ENCODE data around the gene IFT81. TPM values are rescaled to one million over a fixed set of nuclear protein-coding genes. Genes with fewer than 3 reads are reported as not detected.

The IFT81 gene
- total RNA-seq, 1 experiment from 2014 or later: 9.0 TPM

DNA sequence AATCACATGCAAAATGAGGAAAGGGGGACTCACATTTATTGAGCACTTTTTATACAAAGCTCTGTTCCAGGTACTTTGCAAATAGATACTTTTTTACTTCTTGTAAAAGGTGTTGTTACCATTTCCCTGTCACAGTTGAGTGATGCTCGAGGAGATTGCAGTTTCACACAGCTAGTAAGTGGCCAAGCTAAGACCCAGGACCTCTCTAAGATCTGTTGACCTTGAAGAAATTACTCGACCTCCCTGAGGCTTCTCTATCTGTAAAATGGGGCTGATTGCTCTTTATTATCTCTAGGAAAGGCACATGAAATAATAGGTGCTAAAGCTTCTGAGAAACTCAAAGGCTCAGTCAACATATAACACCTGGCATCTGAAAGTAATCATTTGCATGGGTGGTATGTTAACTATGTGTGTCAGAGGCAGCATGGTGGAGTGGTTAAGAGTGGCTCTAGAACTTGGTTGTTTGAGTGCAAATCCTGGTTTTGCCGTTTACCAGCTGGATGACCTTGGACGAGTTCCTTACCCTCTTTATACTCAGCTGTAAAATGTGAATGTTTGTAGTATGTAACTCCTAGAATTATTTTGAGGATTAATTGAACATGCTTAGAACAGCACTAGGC lies 41.5 kb downstream of the IFT81 start:
- Histone ChIP-seq H3K36me3 (ENCODE audit: control insufficient read depth in 1 of 2, insufficient read depth in 2 of 2, low read length in 2 of 2) (no peaks in the 10 kb centered on the region), H3K27me3 (ENCODE audit: insufficient read depth, low read length) (no peaks in the 10 kb centered on the region), H3K9me3 (ENCODE audit: control insufficient read depth in 1 of 2, insufficient read depth in 1 of 2, low read depth in 1 of 2, low read length in 2 of 2) (no peaks in the 10 kb centered on the region), H2AFZ (ENCODE audit: low read depth, low read length, poor library complexity, severe bottlenecking) (no peak overlapping the region), H3K9me2 (ENCODE audit: insufficient read depth) (no peaks in the 10 kb centered on the region), H4K20me1 (ENCODE audit: insufficient read depth) (no peaks in the 10 kb centered on the region), H3K9ac (ENCODE audit: low read length) (no peak overlapping the region), H3K4me3 (replicated peaks in 1 of 2; ENCODE audit: low read depth in 1 of 2, low read length in 2 of 2) (no peak overlapping the region), H3K79me2 (ENCODE audit: insufficient read depth, low read length) (no peaks in the 10 kb centered on the region), H3K27ac (ENCODE audit: low read depth, low read length) (no peak overlapping the region), H3K4me1 (ENCODE audit: control insufficient read depth in 1 of 2, insufficient read depth in 2 of 2, low read length in 2 of 2) (no peaks in the 10 kb centered on the region), H3K4me2 (ENCODE audit: low read length) (no peak overlapping the region)
- ChIA-PET CTCF (no interaction called here), RAD21 (ENCODE audit: low non-redundant PET in 1 of 2, low total read pairs in 2 of 2, uncharacterized antibody in 2 of 2, unreplicated experiment in 2 of 2) (no interaction called here), POLR2A (no interaction called here)
- TF ChIP-seq, protein P1, sequence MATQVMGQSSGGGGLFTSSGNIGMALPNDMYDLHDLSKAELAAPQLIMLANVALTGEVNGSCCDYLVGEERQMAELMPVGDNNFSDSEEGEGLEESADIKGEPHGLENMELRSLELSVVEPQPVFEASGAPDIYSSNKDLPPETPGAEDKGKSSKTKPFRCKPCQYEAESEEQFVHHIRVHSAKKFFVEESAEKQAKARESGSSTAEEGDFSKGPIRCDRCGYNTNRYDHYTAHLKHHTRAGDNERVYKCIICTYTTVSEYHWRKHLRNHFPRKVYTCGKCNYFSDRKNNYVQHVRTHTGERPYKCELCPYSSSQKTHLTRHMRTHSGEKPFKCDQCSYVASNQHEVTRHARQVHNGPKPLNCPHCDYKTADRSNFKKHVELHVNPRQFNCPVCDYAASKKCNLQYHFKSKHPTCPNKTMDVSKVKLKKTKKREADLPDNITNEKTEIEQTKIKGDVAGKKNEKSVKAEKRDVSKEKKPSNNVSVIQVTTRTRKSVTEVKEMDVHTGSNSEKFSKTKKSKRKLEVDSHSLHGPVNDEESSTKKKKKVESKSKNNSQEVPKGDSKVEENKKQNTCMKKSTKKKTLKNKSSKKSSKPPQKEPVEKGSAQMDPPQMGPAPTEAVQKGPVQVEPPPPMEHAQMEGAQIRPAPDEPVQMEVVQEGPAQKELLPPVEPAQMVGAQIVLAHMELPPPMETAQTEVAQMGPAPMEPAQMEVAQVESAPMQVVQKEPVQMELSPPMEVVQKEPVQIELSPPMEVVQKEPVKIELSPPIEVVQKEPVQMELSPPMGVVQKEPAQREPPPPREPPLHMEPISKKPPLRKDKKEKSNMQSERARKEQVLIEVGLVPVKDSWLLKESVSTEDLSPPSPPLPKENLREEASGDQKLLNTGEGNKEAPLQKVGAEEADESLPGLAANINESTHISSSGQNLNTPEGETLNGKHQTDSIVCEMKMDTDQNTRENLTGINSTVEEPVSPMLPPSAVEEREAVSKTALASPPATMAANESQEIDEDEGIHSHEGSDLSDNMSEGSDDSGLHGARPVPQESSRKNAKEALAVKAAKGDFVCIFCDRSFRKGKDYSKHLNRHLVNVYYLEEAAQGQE (IDR thresholded peaks at IDR 0.05; ENCODE audit: low read depth): no peak
- no peak for TF ChIP-seq ZFX (IDR thresholded peaks at IDR 0.05)
- no peak for TF ChIP-seq EGR1 (IDR thresholded peaks at IDR 0.05; ENCODE audit: low read depth)
- TF ChIP-seq TCF7L2 (IDR thresholded peaks at IDR 0.05; ENCODE audit: borderline replicate concordance, extremely low read depth, insufficient read depth, insufficient read length): no peak
- no peak for TF ChIP-seq FOSL1 (IDR thresholded peaks at IDR 0.05; ENCODE audit: low read depth)
- TF ChIP-seq POLR2A (IDR thresholded peaks at IDR 0.05; ENCODE audit: borderline replicate concordance, extremely low read depth, insufficient read depth, insufficient read length): no peak
- TF ChIP-seq, protein P2, sequence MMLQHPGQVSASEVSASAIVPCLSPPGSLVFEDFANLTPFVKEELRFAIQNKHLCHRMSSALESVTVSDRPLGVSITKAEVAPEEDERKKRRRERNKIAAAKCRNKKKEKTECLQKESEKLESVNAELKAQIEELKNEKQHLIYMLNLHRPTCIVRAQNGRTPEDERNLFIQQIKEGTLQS (IDR thresholded peaks at IDR 0.05): no peak
- TF ChIP-seq POLR2AphosphoS5 (IDR thresholded peaks at IDR 0.05; ENCODE audit: low read depth, low read length): no peak
- DNase-seq (ENCODE audit: low read depth, low spot score): no peak
- no TSS peak for BruUV-seq (replicated peaks)
- no peak for ATAC-seq
- intact Hi-C loops (cut with micrococcal nuclease): no loop called here

Measured in HCT116 (cell line).